Keratinocyte (primary cell): ENCODE measurements around the gene TARP.
"Not testable (repeated sequence)": the region's sequence is repeated elsewhere in the genome, so short reads cannot be mapped to it uniquely, and the experiment has no call there.

ENCODE experiments used
- DNase-seq: peaks from one replicate; pipeline ENCODE4 v3.0.0-alpha.2; 2011; ENCODE audit warnings: low read depth, missing footprints, low spot score
- FAIRE-seq: peaks from 2 replicates; lab custom pipeline; 2011; peaks lifted over from hg19 to GRCh38; lab: Jason Lieb, UNC
- H2AFZ ChIP-seq: 2 replicates; pipeline ENCODE4 v1.6.0; 2012; ENCODE audit warnings: low read length, control low read depth, inconsistent platforms; ENCODE audit not compliant: control insufficient read depth
- H3K27ac ChIP-seq: 2 replicates; pipeline ENCODE4 v1.5.1; 2011; ENCODE audit warnings: low read length; ENCODE audit not compliant: control insufficient read depth, insufficient read depth
- H3K27me3 ChIP-seq: 3 replicates; pipeline ENCODE4 v1.6.0; 2011; ENCODE audit warnings: low read length; ENCODE audit not compliant: control insufficient read depth, insufficient read depth; ENCODE audit errors: extremely low read depth
- H3K36me3 ChIP-seq, 2 experiments: 2 replicates in 1 of 2; 3 replicates in 1 of 2; pipeline ENCODE4 v1.5.1; 2011; ENCODE audit warnings: low read length in 2 of 2, mild to moderate bottlenecking in 1 of 2; ENCODE audit not compliant: control insufficient read depth in 2 of 2, insufficient read depth in 2 of 2; ENCODE audit errors: extremely low read depth in 1 of 2
- H3K4me1 ChIP-seq: 3 replicates; pipeline ENCODE4 v1.5.1; 2011; ENCODE audit warnings: low read length; ENCODE audit not compliant: control insufficient read depth, insufficient read depth; ENCODE audit errors: extremely low read depth
- H3K4me2 ChIP-seq: 3 replicates; pipeline ENCODE4 v1.6.0; 2011; ENCODE audit warnings: low read depth, low read length; ENCODE audit not compliant: control insufficient read depth, insufficient read depth; ENCODE audit errors: extremely low read depth
- H3K4me3 ChIP-seq, 3 experiments: fragments of 200-600 bp in 1 of 3; sonication (generic) in 1 of 3; 2 replicates in 2 of 3; 3 replicates in 1 of 3; pipeline ENCODE4 v1.5.1; 2011 to 2016; ENCODE audit warnings: low read length in 3 of 3, mild to moderate bottlenecking in 3 of 3, control low read depth in 2 of 3, inconsistent platforms in 1 of 3, low read depth in 1 of 3, mixed read lengths in 1 of 3, mixed run types in 1 of 3, moderate library complexity in 1 of 3; ENCODE audit not compliant: control insufficient read depth in 2 of 3, insufficient read depth in 2 of 3; ENCODE audit errors: extremely low read depth in 1 of 3
- H3K79me2 ChIP-seq: 2 replicates; pipeline ENCODE4 v1.6.0; 2012; ENCODE audit warnings: low read length; ENCODE audit not compliant: control insufficient read depth, insufficient read depth
- H3K9ac ChIP-seq: 3 replicates; pipeline ENCODE4 v1.6.0; 2011; ENCODE audit warnings: low read length; ENCODE audit not compliant: control insufficient read depth, insufficient read depth; ENCODE audit errors: extremely low read depth
- H3K9me1 ChIP-seq: 3 replicates; pipeline ENCODE4 v1.6.0; 2011; ENCODE audit warnings: low read length; ENCODE audit not compliant: control insufficient read depth, insufficient read depth; ENCODE audit errors: extremely low read depth
- H3K9me3 ChIP-seq: 2 replicates; pipeline ENCODE4 v1.5.1; 2012; ENCODE audit warnings: low read depth, low read length; ENCODE audit not compliant: control insufficient read depth
- H4K20me1 ChIP-seq: 3 replicates; pipeline ENCODE4 v1.6.0; 2011; ENCODE audit warnings: low read length; ENCODE audit not compliant: control insufficient read depth, insufficient read depth; ENCODE audit errors: extremely low read depth
- EZH2 ChIP-seq: IDR thresholded peaks from one replicate; pipeline ENCODE4 v1.6.1; 2012; ENCODE audit warnings: inconsistent platforms, mild to moderate bottlenecking, low read length, moderate library complexity
- dilution Hi-C: fragments of 300-500 bp; cut with MboI; formaldehyde crosslinking; loops from one replicate; pipeline ENCODE4 v1.7.0; 2020; ENCODE audit warnings: low sequenced_read_pairs; ENCODE audit not compliant: extremely low pct_ligation_motif_present
- TF ChIP-seq, protein P1 (sequence below), 3 experiments: IDR thresholded peaks in 1 of 3; conservative IDR thresholded peaks in 1 of 3; optimal IDR thresholded peaks in 1 of 3; 2 replicates in 2 of 3; 3 replicates in 1 of 3; pipeline versions ENCODE3 to v1.5.1; 2011; ENCODE audit warnings: low read length in 3 of 3, mild to moderate bottlenecking in 3 of 3, moderate library complexity in 2 of 3, control low read depth in 1 of 3, inconsistent platforms in 1 of 3; ENCODE audit not compliant: insufficient read depth in 2 of 3; ENCODE audit errors: extremely low read depth in 1 of 3

The TARP gene

DNA sequence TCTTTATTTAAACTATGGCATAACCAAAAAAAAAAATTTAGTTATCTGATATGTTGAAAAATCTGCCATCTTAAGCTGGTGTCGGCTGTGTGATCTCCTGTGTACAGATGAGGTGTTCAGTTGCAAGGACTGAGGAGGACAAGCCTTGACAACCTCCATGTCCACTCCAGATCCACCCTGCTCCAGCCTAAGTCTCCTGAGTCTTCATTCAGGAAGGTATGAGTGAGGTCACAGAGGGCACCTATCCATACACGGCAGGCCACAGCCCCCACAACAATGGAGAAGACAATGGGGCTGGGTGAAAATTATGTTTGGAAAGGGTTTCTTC is 16.1 kb downstream of the TARP start:
- no peak overlapping the region for H3K4me2 ChIP-seq
- H3K27ac ChIP-seq = no peak overlapping the region
- DNase-seq (no peak), FAIRE-seq (no peak)
- H3K79me2 ChIP-seq = no peaks in the 10 kb centered on the region
- no peaks in the 10 kb centered on the region for H4K20me1 ChIP-seq
- H3K4me1 ChIP-seq = no peaks in the 10 kb centered on the region
- H3K27me3 ChIP-seq = no peaks in the 10 kb centered on the region
- H3K9me3 ChIP-seq = no peaks in the 10 kb centered on the region
- no peaks in the 10 kb centered on the region for H3K36me3 ChIP-seq
- dilution Hi-C loops = no loop called here
- H2AFZ ChIP-seq = no peak overlapping the region
- no peak overlapping the region for H3K4me3 ChIP-seq
- TF ChIP-seq, protein P1, sequence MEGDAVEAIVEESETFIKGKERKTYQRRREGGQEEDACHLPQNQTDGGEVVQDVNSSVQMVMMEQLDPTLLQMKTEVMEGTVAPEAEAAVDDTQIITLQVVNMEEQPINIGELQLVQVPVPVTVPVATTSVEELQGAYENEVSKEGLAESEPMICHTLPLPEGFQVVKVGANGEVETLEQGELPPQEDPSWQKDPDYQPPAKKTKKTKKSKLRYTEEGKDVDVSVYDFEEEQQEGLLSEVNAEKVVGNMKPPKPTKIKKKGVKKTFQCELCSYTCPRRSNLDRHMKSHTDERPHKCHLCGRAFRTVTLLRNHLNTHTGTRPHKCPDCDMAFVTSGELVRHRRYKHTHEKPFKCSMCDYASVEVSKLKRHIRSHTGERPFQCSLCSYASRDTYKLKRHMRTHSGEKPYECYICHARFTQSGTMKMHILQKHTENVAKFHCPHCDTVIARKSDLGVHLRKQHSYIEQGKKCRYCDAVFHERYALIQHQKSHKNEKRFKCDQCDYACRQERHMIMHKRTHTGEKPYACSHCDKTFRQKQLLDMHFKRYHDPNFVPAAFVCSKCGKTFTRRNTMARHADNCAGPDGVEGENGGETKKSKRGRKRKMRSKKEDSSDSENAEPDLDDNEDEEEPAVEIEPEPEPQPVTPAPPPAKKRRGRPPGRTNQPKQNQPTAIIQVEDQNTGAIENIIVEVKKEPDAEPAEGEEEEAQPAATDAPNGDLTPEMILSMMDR (optimal IDR thresholded peaks at IDR 0.05 in 1 of 3, IDR thresholded peaks at IDR 0.05 in 1 of 3, conservative IDR thresholded peaks at IDR 0.05 in 1 of 3; ENCODE audit: extremely low read depth in 1 of 3, insufficient read depth in 2 of 3, low read length in 3 of 3) = no peak
- no peak for TF ChIP-seq EZH2
- no peaks in the 10 kb centered on the region for H3K9me1 ChIP-seq
- H3K9ac ChIP-seq = no peak overlapping the region

DNA sequence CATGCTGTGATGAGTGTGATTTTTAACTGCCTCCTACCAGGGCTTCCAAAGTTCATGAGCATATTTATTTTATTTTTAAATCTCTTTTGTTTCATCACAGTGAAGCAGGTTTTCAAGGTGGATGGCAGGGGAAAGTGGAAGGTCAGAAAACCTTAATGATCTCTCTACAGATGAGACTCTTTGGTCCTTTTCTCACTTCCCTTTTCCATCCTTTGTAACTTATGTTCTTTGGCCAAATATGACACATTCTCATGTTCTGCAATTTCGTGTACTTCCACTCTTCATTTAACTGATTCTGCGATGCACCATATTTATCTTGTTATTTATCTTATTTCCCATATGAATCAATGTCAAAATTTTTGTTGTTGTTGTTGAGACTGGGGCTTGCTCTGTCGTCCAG is 23.6 kb downstream of the TARP start:
- H3K79me2 ChIP-seq, H3K9me3 ChIP-seq, H3K4me1 ChIP-seq, H3K9ac ChIP-seq, H3K27me3 ChIP-seq, H3K4me3 ChIP-seq, H4K20me1 ChIP-seq, FAIRE-seq, H3K27ac ChIP-seq, DNase-seq, H2AFZ ChIP-seq, H3K36me3 ChIP-seq, H3K9me1 ChIP-seq, H3K4me2 ChIP-seq, dilution Hi-C loops: not testable (repeated sequence)

DNA sequence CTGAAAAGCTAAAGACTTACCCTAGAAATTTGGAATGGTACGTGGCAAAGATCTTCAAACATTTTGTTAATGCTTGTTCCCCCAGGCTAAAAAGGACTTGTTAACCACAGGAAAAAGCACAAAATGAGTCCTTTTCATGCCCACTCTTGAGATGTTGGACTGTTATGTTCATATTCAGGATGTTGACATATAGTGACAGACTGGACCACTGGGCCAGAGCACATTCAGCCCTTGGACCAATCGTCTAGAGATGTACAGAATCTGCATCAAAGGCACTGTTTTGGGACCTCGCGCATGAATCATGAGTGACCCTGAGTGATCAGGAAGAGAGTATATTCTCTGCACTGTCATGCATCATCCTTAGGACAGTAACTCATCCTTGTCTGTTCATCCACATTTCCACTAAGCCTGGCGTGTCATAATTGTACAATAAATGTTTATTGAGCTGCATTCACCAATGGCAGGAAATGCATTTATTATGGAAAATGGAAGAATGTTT is 25.3 kb downstream of the TARP start:
- dilution Hi-C loops = no loop called here
- no peak overlapping the region for H2AFZ ChIP-seq
- H3K36me3 ChIP-seq = no peaks in the 10 kb centered on the region
- H3K9ac ChIP-seq = no peak overlapping the region
- H3K4me3 ChIP-seq = no peak overlapping the region
- TF ChIP-seq EZH2 = no peak
- TF ChIP-seq, protein P1 (optimal IDR thresholded peaks at IDR 0.05 in 1 of 3, IDR thresholded peaks at IDR 0.05 in 1 of 3, conservative IDR thresholded peaks at IDR 0.05 in 1 of 3; ENCODE audit: extremely low read depth in 1 of 3, insufficient read depth in 2 of 3, low read length in 3 of 3) = no peak
- H4K20me1 ChIP-seq = no peaks in the 10 kb centered on the region
- DNase-seq = no peak
- no peaks in the 10 kb centered on the region for H3K4me1 ChIP-seq
- no peaks in the 10 kb centered on the region for H3K27me3 ChIP-seq
- H3K9me3 ChIP-seq = no peaks in the 10 kb centered on the region
- no peaks in the 10 kb centered on the region for H3K79me2 ChIP-seq
- no peak overlapping the region for H3K27ac ChIP-seq
- no peak for FAIRE-seq
- no peak overlapping the region for H3K4me2 ChIP-seq
- no peaks in the 10 kb centered on the region for H3K9me1 ChIP-seq
